PC-3 (cell line): ENCODE results near the gene MIA. TPM values are rescaled to one million over a fixed set of nuclear protein-coding genes. Genes with fewer than 3 reads are reported as not detected.
"Not testable (repeated sequence)": the region's sequence is repeated elsewhere in the genome, so short reads cannot be mapped to it uniquely, and the experiment has no call there.

Experiments used
- ATAC-seq: fragments of 200-7000 bp; cut with Tn5 transposase; 2 replicates; pipeline ENCODE4 v1.9.1; 2020; ENCODE audit warnings: mild to moderate bottlenecking, moderate library complexity
- BruUV-seq: library from RNA; stranded (reverse); fragments of 400-500 nt; replicated peaks from 2 replicates; lab custom pipeline; 2021; lab: Mats Ljungman, UMichigan
- CTCF ChIA-PET: fragments of 300-600 bp; sonication (Branson Sonifier 250); formaldehyde crosslinking; loops from one replicate; lab custom pipeline; 2022; ENCODE audit warnings: antibody characterized with exemption; lab: Charles Lee
- POLR2A ChIA-PET: fragments of 300-600 bp; sonication (Branson Sonifier 250); formaldehyde crosslinking; loops from one replicate; lab custom pipeline; 2022; ENCODE audit warnings: antibody characterized with exemption; ENCODE audit not compliant: unreplicated experiment; lab: Charles Lee
- DNase-seq: peaks from one replicate; pipeline ENCODE4 v3.0.0-alpha.2; 2015
- H2AFZ ChIP-seq: fragments of 300-600 bp; sonication (generic); 2 replicates; pipeline ENCODE4 v1.6.0; 2016; ENCODE audit warnings: antibody characterized with exemption, low read length
- H3F3A ChIP-seq: fragments of 300-600 bp; sonication (generic); one replicate; pipeline ENCODE4 v1.6.0; 2017; ENCODE audit warnings: antibody characterized with exemption, low read length, control low read depth, mild to moderate bottlenecking; ENCODE audit not compliant: unreplicated experiment
- H3K27ac ChIP-seq: fragments of 300-600 bp; sonication (generic); 2 replicates; pipeline ENCODE4 v1.5.1; 2016; ENCODE audit warnings: mild to moderate bottlenecking, low read length
- H3K27me3 ChIP-seq: fragments of 300-600 bp; sonication (generic); 2 replicates; pipeline ENCODE4 v1.6.1; 2016; ENCODE audit warnings: low read length, mixed read lengths
- H3K36me3 ChIP-seq: fragments of 300-600 bp; sonication (generic); 2 replicates; pipeline ENCODE4 v1.6.1; 2016; ENCODE audit warnings: low read depth, mixed run types, low read length, mixed read lengths
- H3K4me1 ChIP-seq: fragments of 300-600 bp; sonication (generic); 2 replicates; pipeline ENCODE4 v1.5.1; 2016; ENCODE audit warnings: low read length; ENCODE audit not compliant: insufficient read depth
- H3K4me2 ChIP-seq: fragments of 300-600 bp; sonication (generic); 2 replicates; pipeline ENCODE4 v1.6.0; 2016; ENCODE audit warnings: low read length
- H3K4me3 ChIP-seq: fragments of 300-600 bp; sonication (generic); 2 replicates; pipeline ENCODE4 v1.5.1; 2016; ENCODE audit warnings: mild to moderate bottlenecking, low read length, mixed read lengths
- H3K79me2 ChIP-seq: fragments of 300-600 bp; sonication (generic); 2 replicates; pipeline ENCODE4 v1.6.1; 2017; ENCODE audit warnings: low read length, mixed read lengths
- H3K9ac ChIP-seq: fragments of 300-600 bp; sonication (generic); 2 replicates; pipeline ENCODE4 v1.6.0; 2016; ENCODE audit warnings: mild to moderate bottlenecking, low read length
- H3K9me2 ChIP-seq: fragments of 300-600 bp; sonication (generic); replicated peaks from 2 replicates; pipeline ENCODE4 v1.6.1; 2016; ENCODE audit warnings: mixed run types, low read length, mixed read lengths
- H3K9me3 ChIP-seq: fragments of 300-600 bp; sonication (generic); 2 replicates; pipeline ENCODE4 v1.6.1; 2016; ENCODE audit warnings: low read length, mixed read lengths
- H4K20me1 ChIP-seq: fragments of 300-600 bp; sonication (generic); 2 replicates; pipeline ENCODE4 v1.6.1; 2016; ENCODE audit warnings: low read length, mixed read lengths
- EZH2 ChIP-seq: fragments of 300-600 bp; sonication (generic); IDR thresholded peaks from one replicate; pipeline ENCODE4 v1.6.1; 2017; ENCODE audit warnings: antibody characterized with exemption, mild to moderate bottlenecking, low read length; ENCODE audit not compliant: unreplicated experiment
- EZH2phosphoT487 ChIP-seq: fragments of 300-600 bp; sonication (generic); IDR thresholded peaks from 2 replicates; pipeline ENCODE4 v1.6.1; 2018; ENCODE audit warnings: mild to moderate bottlenecking, antibody characterized with exemption, low read length, borderline replicate concordance
- intact Hi-C: fragments of 100-400 bp; cut with micrococcal nuclease; formaldehyde crosslinking; loops from 2 replicates; pipeline ENCODE4 v1.9.0; 2023
- total RNA-seq: library from RNA; depleted of rRNA; stranded (reverse); fragments of >200 nt; gene quantifications from 2 replicates; pipeline ENCODE4 v1.2.3, GENCODE V29; 2014
- TF ChIP-seq, protein P1 (sequence below): fragments of 300-600 bp; sonication (generic); conservative IDR thresholded peaks from 2 replicates; pipeline ENCODE4 v1.5.1; 2017; ENCODE audit warnings: antibody characterized with exemption, low read depth, mild to moderate bottlenecking, low read length

The MIA gene
- total RNA-seq, 1 experiment from 2014 or later, result not detected

DNA sequence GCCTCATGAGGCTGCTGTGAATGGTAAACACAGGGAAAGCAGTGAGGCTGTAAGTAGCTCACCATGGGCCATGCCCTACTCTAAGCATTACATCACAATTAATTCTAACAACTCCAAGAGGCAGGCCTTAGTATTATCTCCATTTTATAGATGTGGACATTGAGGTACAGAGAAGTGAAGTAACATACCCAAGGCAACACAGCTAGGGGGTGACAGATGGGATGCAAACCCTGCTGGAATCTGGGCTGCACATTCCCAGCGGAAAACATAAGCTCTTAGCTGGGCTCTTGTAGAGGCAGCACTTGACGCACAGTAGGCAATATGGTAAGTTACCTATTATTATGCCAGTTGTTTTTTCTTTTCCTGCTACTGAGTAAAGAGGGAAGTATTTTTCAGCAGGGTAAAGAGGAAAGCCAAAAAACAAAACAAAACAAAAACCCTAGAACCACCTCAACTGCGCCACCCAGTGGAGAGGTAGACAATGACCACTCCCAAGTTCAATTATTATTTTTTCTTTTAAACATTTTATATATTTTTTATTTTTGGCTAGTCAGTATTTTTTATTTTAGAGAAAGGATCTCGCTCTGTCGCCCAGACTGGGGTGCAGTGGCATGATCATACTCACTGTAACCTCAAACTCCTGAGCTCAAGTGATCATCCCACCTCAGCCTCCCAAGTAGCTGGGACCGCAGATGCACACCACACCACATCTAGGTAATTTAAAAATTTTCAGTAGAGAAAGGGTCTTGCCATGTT, 44.3 kb downstream of the MIA start:
- peak; percentile 43 for DNase-seq
- H3K9ac ChIP-seq, H3K4me1 ChIP-seq, H3K27me3 ChIP-seq, POLR2A ChIA-PET, H3K36me3 ChIP-seq, H4K20me1 ChIP-seq, H3K9me3 ChIP-seq, H2AFZ ChIP-seq, H3K4me3 ChIP-seq, H3K79me2 ChIP-seq, H3K4me2 ChIP-seq, H3F3A ChIP-seq, H3K27ac ChIP-seq, BruUV-seq, H3K9me2 ChIP-seq: not testable (repeated sequence)
- intact Hi-C loops, result loop anchor here (5.0 kb wide), 1 partner anchor 157 kb away; no protein-coding TSS in a partner anchor
- CTCF ChIA-PET, result interaction anchor here (0.6 kb wide), 1 partner anchor 325 kb away, joined by 7 read pairs; no protein-coding TSS in a partner anchor
- TF ChIP-seq, protein P1, sequence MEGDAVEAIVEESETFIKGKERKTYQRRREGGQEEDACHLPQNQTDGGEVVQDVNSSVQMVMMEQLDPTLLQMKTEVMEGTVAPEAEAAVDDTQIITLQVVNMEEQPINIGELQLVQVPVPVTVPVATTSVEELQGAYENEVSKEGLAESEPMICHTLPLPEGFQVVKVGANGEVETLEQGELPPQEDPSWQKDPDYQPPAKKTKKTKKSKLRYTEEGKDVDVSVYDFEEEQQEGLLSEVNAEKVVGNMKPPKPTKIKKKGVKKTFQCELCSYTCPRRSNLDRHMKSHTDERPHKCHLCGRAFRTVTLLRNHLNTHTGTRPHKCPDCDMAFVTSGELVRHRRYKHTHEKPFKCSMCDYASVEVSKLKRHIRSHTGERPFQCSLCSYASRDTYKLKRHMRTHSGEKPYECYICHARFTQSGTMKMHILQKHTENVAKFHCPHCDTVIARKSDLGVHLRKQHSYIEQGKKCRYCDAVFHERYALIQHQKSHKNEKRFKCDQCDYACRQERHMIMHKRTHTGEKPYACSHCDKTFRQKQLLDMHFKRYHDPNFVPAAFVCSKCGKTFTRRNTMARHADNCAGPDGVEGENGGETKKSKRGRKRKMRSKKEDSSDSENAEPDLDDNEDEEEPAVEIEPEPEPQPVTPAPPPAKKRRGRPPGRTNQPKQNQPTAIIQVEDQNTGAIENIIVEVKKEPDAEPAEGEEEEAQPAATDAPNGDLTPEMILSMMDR, result peak; percentile 44; the same call in 1 of the 2 replicates
- 0 out of 2 replicates have a peak, but pooled peaks have one; percentile 12 for ATAC-seq

DNA sequence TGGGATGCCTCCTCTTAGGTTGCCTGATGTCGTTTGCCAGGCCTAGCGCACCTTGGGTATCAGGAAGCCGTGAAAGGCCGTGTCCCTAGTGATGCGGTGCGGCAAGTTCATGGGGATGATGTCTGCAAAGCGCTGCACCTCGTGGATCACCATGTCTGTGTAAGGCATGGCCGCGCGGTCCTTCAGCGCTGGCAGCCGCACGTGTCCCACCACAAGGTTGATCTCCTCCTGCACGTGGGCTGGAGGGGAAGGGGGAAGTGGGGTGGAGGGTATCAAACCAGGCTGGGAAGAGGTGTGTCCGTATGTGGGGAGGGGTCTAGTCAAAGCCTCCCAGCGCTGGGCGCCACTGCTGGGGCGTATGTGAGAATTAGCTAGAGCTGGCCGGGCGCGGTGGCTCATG, 46.8 kb downstream of the MIA start:
- no peak overlapping the region for H3K4me3 ChIP-seq
- DNase-seq, result no peak
- H4K20me1 ChIP-seq, result no peaks in the 10 kb centered on the region
- H3K36me3 ChIP-seq, result no peaks in the 10 kb centered on the region
- no peaks in the 10 kb centered on the region for H3F3A ChIP-seq
- H3K4me1 ChIP-seq, result no peaks in the 10 kb centered on the region
- POLR2A ChIA-PET, result no interaction called here
- no peaks in the 10 kb centered on the region for H3K27me3 ChIP-seq
- ATAC-seq, result no peak
- no TSS peak for BruUV-seq
- no peak overlapping the region for H3K9ac ChIP-seq
- intact Hi-C loops, result no loop called here
- H3K9me3 ChIP-seq, result no peaks in the 10 kb centered on the region
- CTCF ChIA-PET, result no interaction called here
- H3K4me2 ChIP-seq, result no peak overlapping the region
- no peaks in the 10 kb centered on the region for H3K79me2 ChIP-seq
- H3K27ac ChIP-seq, result no peak overlapping the region
- no peaks in the 10 kb centered on the region for H3K9me2 ChIP-seq
- TF ChIP-seq, protein P1, result no peak
- TF ChIP-seq EZH2 (no peak), EZH2phosphoT487 (no peak)
- H2AFZ ChIP-seq, result no peak overlapping the region

DNA sequence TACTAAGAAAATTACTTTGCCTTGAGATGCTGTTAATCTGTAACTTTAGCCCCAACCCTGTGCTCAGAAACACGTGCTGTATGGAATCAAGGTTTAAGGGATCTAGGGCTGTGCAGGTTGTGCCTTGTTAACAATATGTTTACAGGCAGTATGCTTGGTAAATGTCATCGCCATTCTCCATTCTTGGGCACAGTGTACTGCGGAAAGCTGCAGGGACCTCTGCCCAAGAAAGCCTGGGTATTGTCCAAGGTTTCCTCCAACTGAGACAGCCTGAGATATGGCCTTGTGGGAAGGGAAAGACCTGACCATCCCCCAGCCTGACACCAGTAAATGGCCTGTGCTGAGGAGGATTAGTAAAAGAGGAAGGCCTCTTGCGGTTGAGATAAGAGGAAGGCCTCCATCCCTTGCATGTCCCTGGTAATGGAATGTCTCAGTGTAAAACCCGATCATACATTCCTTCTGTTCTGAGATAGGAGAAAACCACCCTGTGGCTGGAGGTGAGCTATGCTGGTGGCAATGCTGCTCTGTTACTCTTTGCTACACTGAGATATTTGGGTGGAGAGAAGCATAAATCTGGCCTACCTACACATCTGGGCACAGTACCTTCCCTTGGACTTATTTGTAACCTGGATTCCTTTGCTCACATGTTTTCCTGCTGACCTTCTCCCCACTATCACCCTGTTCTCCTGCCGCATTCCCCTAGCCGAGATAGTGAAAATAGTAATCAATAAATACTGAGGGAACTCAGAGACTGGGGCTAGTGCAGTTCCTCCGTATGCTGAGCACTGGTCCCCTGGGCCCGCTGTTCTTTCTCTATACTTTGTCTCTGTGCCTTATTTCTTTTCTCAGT, 47.6 kb downstream of the MIA start:
- H3K4me3 ChIP-seq, H3K4me1 ChIP-seq, intact Hi-C loops, H2AFZ ChIP-seq, ATAC-seq, DNase-seq, CTCF ChIA-PET, H4K20me1 ChIP-seq, H3K79me2 ChIP-seq, POLR2A ChIA-PET, H3K9ac ChIP-seq, H3K27ac ChIP-seq, H3F3A ChIP-seq, H3K9me2 ChIP-seq, H3K27me3 ChIP-seq, H3K9me3 ChIP-seq, H3K36me3 ChIP-seq, BruUV-seq, H3K4me2 ChIP-seq: not testable (repeated sequence)

DNA sequence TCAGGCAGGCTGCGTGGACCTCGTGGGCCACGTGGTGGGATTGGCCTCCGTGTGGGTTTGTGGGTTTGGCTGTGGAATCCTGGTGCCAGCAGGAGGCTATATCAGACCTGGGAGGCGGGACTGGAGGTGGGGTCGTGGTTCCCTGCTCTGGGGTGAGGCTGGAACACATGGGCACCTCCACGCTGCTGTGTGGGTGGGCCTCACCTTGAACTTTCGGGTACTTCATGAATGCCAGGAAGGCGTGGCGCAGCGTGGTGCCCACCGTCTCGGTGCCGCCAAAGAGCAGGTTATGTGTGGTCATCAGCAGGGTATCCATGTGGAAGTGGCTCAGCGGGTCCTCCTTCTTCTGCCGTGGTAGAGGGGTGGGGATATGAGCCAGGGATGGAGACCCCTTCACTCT, 49.6 kb downstream of the MIA start:
- H3K4me2 ChIP-seq, intact Hi-C loops, ATAC-seq, DNase-seq, H2AFZ ChIP-seq, H3K27me3 ChIP-seq, H3K9me2 ChIP-seq, POLR2A ChIA-PET, H3K4me1 ChIP-seq, H3K36me3 ChIP-seq, H3K79me2 ChIP-seq, CTCF ChIA-PET, H3K9me3 ChIP-seq, BruUV-seq, H3K4me3 ChIP-seq, H4K20me1 ChIP-seq, H3K9ac ChIP-seq, H3F3A ChIP-seq, H3K27ac ChIP-seq: not testable (repeated sequence)
